ENCODE measurements around the gene PERM1.

The PERM1 gene

DNA sequence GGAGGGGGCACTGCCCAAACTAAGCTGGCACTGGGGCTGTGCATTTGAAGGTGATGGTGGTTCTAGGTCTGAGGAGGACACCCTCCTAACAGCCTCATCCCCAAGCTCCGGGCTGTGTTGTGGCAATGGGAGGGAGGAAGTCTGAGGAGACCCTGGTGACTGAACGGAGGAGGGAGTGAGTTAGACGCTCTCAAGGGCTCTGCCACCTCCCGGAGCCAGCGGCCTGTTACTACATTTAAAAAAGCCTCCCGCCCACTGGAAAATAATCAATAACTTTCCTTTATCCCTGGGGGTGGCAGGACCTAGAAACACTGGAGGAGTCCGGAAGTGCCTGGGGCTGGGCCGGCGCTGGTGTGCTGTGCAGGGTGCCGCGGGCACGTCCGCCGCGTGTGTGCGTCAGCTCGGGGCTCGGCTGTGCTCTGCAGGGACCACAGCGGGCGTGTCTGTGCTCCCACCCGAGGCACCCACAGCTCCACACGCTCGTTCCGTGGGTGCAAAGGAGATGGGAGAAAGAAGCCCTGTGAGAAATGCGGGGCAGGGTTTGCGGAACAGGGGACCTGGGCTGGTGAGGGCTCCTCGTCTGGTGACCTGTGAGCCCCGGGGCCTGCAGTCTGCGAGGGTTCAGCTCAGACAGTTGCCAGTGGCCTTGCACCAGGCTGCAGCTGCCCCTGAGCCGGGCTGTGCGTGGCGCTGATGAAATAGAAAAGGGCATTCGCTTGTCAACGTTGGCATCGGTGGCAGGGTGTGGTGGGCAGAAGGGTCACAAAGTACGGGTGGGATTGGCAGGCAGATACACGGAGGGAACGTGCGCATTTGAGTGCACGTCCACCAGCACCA is 52.9 kb downstream of the PERM1 start:
- H3K9me3 ChIP-seq (ENCODE audit: insufficient read depth, low read length), result no peaks in the 10 kb centered on the region

GRCh38 chr1:927748-928147 is 54.1 kb downstream of the PERM1 start:
- Histone ChIP-seq H3K4me2 (ENCODE audit: low read depth, low read length, poor library complexity, severe bottlenecking) (no peak overlapping the region), H3K4me3 (ENCODE audit: insufficient read depth, low read length, poor library complexity, severe bottlenecking) (no peak overlapping the region), H3K9ac (ENCODE audit: low read length) (no peak overlapping the region), H2AFZ (ENCODE audit: low read depth, low read length, severe bottlenecking) (no peak overlapping the region), H3K9me2 (replicated peaks; ENCODE audit: insufficient read depth, low read length) (no peaks in the 10 kb centered on the region), H3K9me3 (ENCODE audit: insufficient read depth, low read length) (no peaks in the 10 kb centered on the region), H3K36me3 (ENCODE audit: low read length) (no peaks in the 10 kb centered on the region), H4K20me1 (ENCODE audit: low read depth, low read length) (no peaks in the 10 kb centered on the region), H3K79me2 (ENCODE audit: insufficient read depth, low read length) (no peaks in the 10 kb centered on the region), H3K27me3 (ENCODE audit: low read length) (no peaks in the 10 kb centered on the region), H3K27ac (ENCODE audit: low read depth, low read length) (no peak overlapping the region), H3F3A (ENCODE audit: insufficient read depth) (no peaks in the 10 kb centered on the region)
- no peak for TF ChIP-seq EZH2phosphoT487 (conservative IDR thresholded peaks at IDR 0.05; ENCODE audit: low read length)
- TF ChIP-seq, protein P1, sequence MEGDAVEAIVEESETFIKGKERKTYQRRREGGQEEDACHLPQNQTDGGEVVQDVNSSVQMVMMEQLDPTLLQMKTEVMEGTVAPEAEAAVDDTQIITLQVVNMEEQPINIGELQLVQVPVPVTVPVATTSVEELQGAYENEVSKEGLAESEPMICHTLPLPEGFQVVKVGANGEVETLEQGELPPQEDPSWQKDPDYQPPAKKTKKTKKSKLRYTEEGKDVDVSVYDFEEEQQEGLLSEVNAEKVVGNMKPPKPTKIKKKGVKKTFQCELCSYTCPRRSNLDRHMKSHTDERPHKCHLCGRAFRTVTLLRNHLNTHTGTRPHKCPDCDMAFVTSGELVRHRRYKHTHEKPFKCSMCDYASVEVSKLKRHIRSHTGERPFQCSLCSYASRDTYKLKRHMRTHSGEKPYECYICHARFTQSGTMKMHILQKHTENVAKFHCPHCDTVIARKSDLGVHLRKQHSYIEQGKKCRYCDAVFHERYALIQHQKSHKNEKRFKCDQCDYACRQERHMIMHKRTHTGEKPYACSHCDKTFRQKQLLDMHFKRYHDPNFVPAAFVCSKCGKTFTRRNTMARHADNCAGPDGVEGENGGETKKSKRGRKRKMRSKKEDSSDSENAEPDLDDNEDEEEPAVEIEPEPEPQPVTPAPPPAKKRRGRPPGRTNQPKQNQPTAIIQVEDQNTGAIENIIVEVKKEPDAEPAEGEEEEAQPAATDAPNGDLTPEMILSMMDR (IDR thresholded peaks at IDR 0.05; ENCODE audit: insufficient read depth, low read length, poor library complexity, severe bottlenecking), result no peak

More for the DNA sequence above, 52.9 kb downstream of the PERM1 start:
- Histone ChIP-seq H3F3A (ENCODE audit: insufficient read depth) (no peaks in the 10 kb centered on the region), H3K79me2 (ENCODE audit: insufficient read depth, low read length) (no peaks in the 10 kb centered on the region), H3K36me3 (ENCODE audit: low read length) (no peaks in the 10 kb centered on the region), H3K4me3 (ENCODE audit: insufficient read depth, low read length, poor library complexity, severe bottlenecking) (no peak overlapping the region), H3K9me2 (replicated peaks; ENCODE audit: insufficient read depth, low read length) (no peaks in the 10 kb centered on the region), H2AFZ (ENCODE audit: low read depth, low read length, severe bottlenecking) (no peak overlapping the region), H3K27ac (ENCODE audit: low read depth, low read length) (no peak overlapping the region), H3K4me2 (ENCODE audit: low read depth, low read length, poor library complexity, severe bottlenecking) (no peak overlapping the region), H4K20me1 (ENCODE audit: low read depth, low read length) (no peaks in the 10 kb centered on the region), H3K9ac (ENCODE audit: low read length) (no peak overlapping the region), H3K27me3 (ENCODE audit: low read length) (no peaks in the 10 kb centered on the region)
- TF ChIP-seq EZH2phosphoT487 (conservative IDR thresholded peaks at IDR 0.05; ENCODE audit: low read length), result no peak
- TF ChIP-seq, protein P1 (IDR thresholded peaks at IDR 0.05; ENCODE audit: insufficient read depth, low read length, poor library complexity, severe bottlenecking), result no peak

DNA sequence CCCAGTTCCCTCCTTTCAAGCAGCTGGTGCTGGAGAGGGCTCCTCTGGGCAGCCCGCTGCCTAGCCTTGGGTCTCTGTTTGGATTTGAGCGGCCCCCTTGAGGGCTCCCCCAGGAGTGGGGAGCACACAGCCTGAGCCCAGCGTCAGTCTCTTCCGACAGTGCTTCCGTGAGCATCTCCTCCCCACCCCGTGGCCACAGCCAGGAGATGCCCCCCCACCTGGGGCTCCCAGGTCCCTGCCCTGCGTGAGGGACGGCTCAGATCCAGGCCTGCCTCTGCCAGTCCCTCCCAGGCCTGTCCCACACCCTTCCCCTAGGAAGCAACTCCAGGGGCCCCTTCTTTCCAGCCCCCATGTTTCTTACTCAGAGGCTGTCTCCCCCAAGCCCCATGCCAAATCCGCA is 54.7 kb downstream of the PERM1 start:
- no peak overlapping the region for H3K9ac ChIP-seq (ENCODE audit: low read length)
- TF ChIP-seq EZH2phosphoT487 (conservative IDR thresholded peaks at IDR 0.05; ENCODE audit: low read length), result no peak
- TF ChIP-seq, protein P1 (IDR thresholded peaks at IDR 0.05; ENCODE audit: insufficient read depth, low read length, poor library complexity, severe bottlenecking), result no peak

More for the DNA sequence above, 54.7 kb downstream of the PERM1 start:
- no peaks in the 10 kb centered on the region for H3K9me3 ChIP-seq (ENCODE audit: insufficient read depth, low read length)
- no peaks in the 10 kb centered on the region for H3K36me3 ChIP-seq (ENCODE audit: low read length)
- no peaks in the 10 kb centered on the region for H3K79me2 ChIP-seq (ENCODE audit: insufficient read depth, low read length)
- H3K9me2 ChIP-seq (replicated peaks; ENCODE audit: insufficient read depth, low read length), result no peaks in the 10 kb centered on the region
- H2AFZ ChIP-seq (ENCODE audit: low read depth, low read length, severe bottlenecking), result no peak overlapping the region
- no peak overlapping the region for H3K4me2 ChIP-seq (ENCODE audit: low read depth, low read length, poor library complexity, severe bottlenecking)
- H3F3A ChIP-seq (ENCODE audit: insufficient read depth), result no peaks in the 10 kb centered on the region
- H3K27me3 ChIP-seq (ENCODE audit: low read length), result no peaks in the 10 kb centered on the region
- H3K27ac ChIP-seq (ENCODE audit: low read depth, low read length), result no peak overlapping the region
- no peak overlapping the region for H3K4me3 ChIP-seq (ENCODE audit: insufficient read depth, low read length, poor library complexity, severe bottlenecking)
- H4K20me1 ChIP-seq (ENCODE audit: low read depth, low read length), result no peaks in the 10 kb centered on the region

All from SU-DHL-6 (cell line).